COLO829 (cell line): ENCODE data around the gene USH1G.
"Not testable (repeated sequence)": the region's sequence is repeated elsewhere in the genome, so short reads cannot be mapped to it uniquely, and the experiment has no call there.

Experiments used
- DNase-seq: peaks from one replicate; pipeline ENCODE4 v3.0.0; 2012; ENCODE audit warnings: low spot score

Gene USH1G

GRCh38 chr17:74922694-74923537 is at the start of gene USH1G:
USH1G (minus strand) TSS chr17:74923255; CDS start chr17:74923073, 182 bp downstream.
- peak; percentile 35 for DNase-seq

GRCh38 chr17:74972107-74972972 is 49.3 kb upstream of the USH1G start, which contains the start of gene HID1:
HID1 (minus strand) TSS chr17:74972759; CDS start chr17:74972656, 103 bp downstream.
- peak; percentile 32 for DNase-seq

- no peak for DNase-seq
Measured at GRCh38 chr17:74971842-74972106, 48.7 kb upstream of the USH1G start.

GRCh38 chr17:74971069-74971841 is 48.2 kb upstream of the USH1G start:
- DNase-seq, result no peak

- no peak for DNase-seq
Measured at GRCh38 chr17:74970395-74970794, 47.3 kb upstream of the USH1G start.

GRCh38 chr17:74969501-74969900 is 46.4 kb upstream of the USH1G start:
- DNase-seq, result not testable (repeated sequence)

- DNase-seq, result no peak
Measured at GRCh38 chr17:74968361-74968780, 45.3 kb upstream of the USH1G start.

GRCh38 chr17:74964988-74965622 is 42.0 kb upstream of the USH1G start:
- no peak for DNase-seq

- DNase-seq, result no peak
Measured at GRCh38 chr17:74964246-74964761, 41.2 kb upstream of the USH1G start.

GRCh38 chr17:74963656-74964055 is 40.6 kb upstream of the USH1G start:
- DNase-seq, result no peak

- DNase-seq, result no peak
Measured at GRCh38 chr17:74962622-74963394, 39.8 kb upstream of the USH1G start.

- peak; percentile 83 for DNase-seq
Measured at GRCh38 chr17:74961657-74962350, 38.7 kb upstream of the USH1G start.

GRCh38 chr17:74960570-74961342 is 37.7 kb upstream of the USH1G start:
- DNase-seq, result peak; percentile 69

- no peak for DNase-seq
Measured at GRCh38 chr17:74959826-74960515, 36.9 kb upstream of the USH1G start.

GRCh38 chr17:74957935-74958740 is 35.1 kb upstream of the USH1G start:
- peak; percentile 57 for DNase-seq

GRCh38 chr17:74956093-74956492 is 33.0 kb upstream of the USH1G start:
- DNase-seq, result no peak

- no peak for DNase-seq
Measured at GRCh38 chr17:74954665-74955421, 31.8 kb upstream of the USH1G start.
